Stimulated activated CD8-positive, alpha-beta memory T cell treated with anti-CD3 and anti-CD28 coated beads, Interleukin-12 subunit alpha, Interleukin-12 subunit beta, amount 100 ng/mL, for 4 hours (primary cell): Measurements from ENCODE around the gene NAIP.
"Not testable (repeated sequence)": the region's sequence is repeated elsewhere in the genome, so short reads cannot be mapped to it uniquely, and the experiment has no call there.

Source experiments
- DNase-seq: peaks from one replicate; pipeline ENCODE4 v3.0.0-alpha.2; 2020; ENCODE audit warnings: low read depth

NAIP gene

GRCh38 chr5:70925211-70925562 is 100.0 kb downstream of the NAIP start:
- not testable (repeated sequence) for DNase-seq
